Tibial artery (tissue), 4 donors: ENCODE measurements around the gene ADCY5.

Source experiments
- DNase-seq, 2 donors: peaks; one replicate each; pipeline ENCODE4 v3.0.0-alpha.2; 2019
- H3K27ac ChIP-seq, 2 donors: fragments of 200-600 bp; sonication (generic) in 1 of 2; 1 replicate in 1 of 2; 2 replicates in 1 of 2; pipeline ENCODE4 v1.5.1; 2018 to 2019; ENCODE audit warnings: mild to moderate bottlenecking in 1 of 2
- H3K27me3 ChIP-seq, 2 donors: fragments of 200-600 bp; sonication (generic) in 1 of 2; one replicate each; pipeline versions ENCODE4 v1.5.1 to v1.6.0; 2016 to 2019
- H3K36me3 ChIP-seq, 3 donors: fragments of 200-600 bp; sonication (generic) in 2 of 3; one replicate each; pipeline ENCODE4 v1.5.1; 2016 to 2019; ENCODE audit warnings: mild to moderate bottlenecking in 2 of 3
- H3K4me1 ChIP-seq, 4 donors: fragments of 200-600 bp; sonication (generic) in 2 of 4; 1 replicate in 3 of 4; 2 replicates in 1 of 4; pipeline ENCODE4 v1.5.1; 2016 to 2019
- H3K4me3 ChIP-seq, 2 donors: fragments of 200-600 bp; sonication (generic) in 1 of 2; 1 replicate in 1 of 2; 2 replicates in 1 of 2; pipeline ENCODE4 v1.5.1; 2018 to 2019; ENCODE audit warnings: mild to moderate bottlenecking in 2 of 2
- H3K9me3 ChIP-seq, 3 donors: fragments of 200-600 bp; sonication (generic) in 1 of 3; one replicate each; pipeline ENCODE4 v1.5.1; 2016 to 2019
- CTCF ChIP-seq, 2 experiments: fragments of 200-600 bp in 1 of 2; fragments of 450-650 bp in 1 of 2; IDR thresholded peaks; one replicate each; pipeline ENCODE4 v1.5.1; 2017 to 2019; ENCODE audit warnings: antibody characterized with exemption in 2 of 2, mild to moderate bottlenecking in 1 of 2, moderate library complexity in 1 of 2
- intact Hi-C: fragments of 100-400 bp; cut with DNase I; formaldehyde crosslinking; loops from one replicate; pipeline ENCODE4 v1.15.0; 2023; ENCODE audit warnings: low total_unique reads

Gene ADCY5

GRCh38 chr3:123295171-123295900, 153.6 kb downstream of the ADCY5 start:
- DNase-seq: peak in 1 of 2 donors; percentile 64
- Histone ChIP-seq H3K9me3 (no peaks in the 10 kb centered on the region), H3K4me1 (no peaks in the 10 kb centered on the region), H3K27ac (no peak overlapping the region), H3K36me3 (peaks cover 81 to 90% (median 90%) of the 10 kb centered on the region in 3 donors), H3K4me3 (no peak overlapping the region), H3K27me3 (no peaks in the 10 kb centered on the region)
- no peak for TF ChIP-seq CTCF (IDR thresholded peaks at IDR 0.05)
- intact Hi-C loops: no loop called here

- Histone ChIP-seq H3K4me3 (no peak overlapping the region), H3K27ac (no peak overlapping the region), H3K4me1 (no peaks in the 10 kb centered on the region), H3K27me3 (no peaks in the 10 kb centered on the region), H3K36me3 (peaks cover 81 to 90% (median 90%) of the 10 kb centered on the region in 3 donors), H3K9me3 (no peaks in the 10 kb centered on the region)
- no peak for TF ChIP-seq CTCF (IDR thresholded peaks at IDR 0.05)
- DNase-seq: peak in 1 of 2 donors; percentile 53
- intact Hi-C loops: no loop called here
These were observed 154.5 kb downstream of the ADCY5 start for GRCh38 chr3:123294296-123294938.

- peak in 1 of 2 donors; percentile 47 for DNase-seq
- peaks cover 75 to 95% (median 84%) of the 10 kb centered on the region in 3 donors for H3K36me3 ChIP-seq
These were observed 156.3 kb downstream of the ADCY5 start for GRCh38 chr3:123292321-123293310.

GRCh38 chr3:123291404-123291803, 157.5 kb downstream of the ADCY5 start:
- intact Hi-C loops: no loop called here
- no peak for TF ChIP-seq CTCF (IDR thresholded peaks at IDR 0.05)

More at GRCh38 chr3:123292321-123293310, 156.3 kb downstream of the ADCY5 start:
- Histone ChIP-seq H3K4me3 (no peak overlapping the region), H3K27ac (peak overlapping the region in 1 of 2 donors; percentile 7), H3K9me3 (no peaks in the 10 kb centered on the region), H3K4me1 (no peaks in the 10 kb centered on the region), H3K27me3 (no peaks in the 10 kb centered on the region)
- no peak for TF ChIP-seq CTCF (IDR thresholded peaks at IDR 0.05)
- intact Hi-C loops: no loop called here

GRCh38 chr3:123290962-123291361, 157.9 kb downstream of the ADCY5 start:
- H3K4me3 ChIP-seq: no peak overlapping the region
- no peak overlapping the region for H3K27ac ChIP-seq
- H3K9me3 ChIP-seq: no peaks in the 10 kb centered on the region
- no peak for TF ChIP-seq CTCF (IDR thresholded peaks at IDR 0.05)
- H3K27me3 ChIP-seq: no peaks in the 10 kb centered on the region
- H3K4me1 ChIP-seq: no peaks in the 10 kb centered on the region
- intact Hi-C loops: no loop called here
- DNase-seq: peak in 1 of 2 donors; percentile 49
- H3K36me3 ChIP-seq: peaks cover 69 to 95% (median 84%) of the 10 kb centered on the region in 3 donors

More at GRCh38 chr3:123291404-123291803, 157.5 kb downstream of the ADCY5 start:
- Histone ChIP-seq H3K4me3 (no peak overlapping the region), H3K27ac (no peak overlapping the region), H3K27me3 (no peaks in the 10 kb centered on the region), H3K4me1 (no peaks in the 10 kb centered on the region), H3K36me3 (peaks cover 69 to 95% (median 82%) of the 10 kb centered on the region in 3 donors), H3K9me3 (no peaks in the 10 kb centered on the region)
- peak in 1 of 2 donors; percentile 20 for DNase-seq
